GM20431 (cell line): ENCODE results near the gene ABCG1.

Experiments used
- in situ Hi-C: fragments of 300-500 bp; cut with MseI, MboI; formaldehyde crosslinking; loops from one replicate; pipeline ENCODE4 v1.15.0; 2020; ENCODE audit warnings: low sequenced_read_pairs; ENCODE audit not compliant: unreplicated experiment

The ABCG1 gene

DNA sequence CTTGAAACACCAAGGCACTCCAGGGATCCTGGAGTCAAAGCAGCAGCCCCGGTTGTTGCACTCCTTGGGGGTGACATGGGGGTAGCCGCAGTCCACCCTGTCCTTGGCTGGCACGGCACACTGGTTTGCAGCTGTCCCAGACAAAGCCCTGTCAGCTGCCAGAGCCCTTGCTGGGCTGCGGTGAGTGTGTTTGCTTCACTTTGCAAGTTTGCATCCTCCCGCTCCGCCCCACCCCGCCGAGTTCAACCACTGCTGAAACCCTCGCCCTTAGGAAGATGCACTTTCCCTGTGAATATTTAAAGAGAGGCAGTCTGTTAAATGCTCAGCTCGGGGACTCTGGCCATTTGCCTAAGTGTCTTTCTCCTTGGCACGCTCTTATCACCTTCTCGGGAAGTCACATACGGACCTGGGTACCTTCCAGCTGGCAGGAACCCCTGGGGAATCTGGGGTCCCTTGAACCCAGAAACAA lies 94.6 kb downstream of the ABCG1 start:
- in situ Hi-C loops, result no loop called here

DNA sequence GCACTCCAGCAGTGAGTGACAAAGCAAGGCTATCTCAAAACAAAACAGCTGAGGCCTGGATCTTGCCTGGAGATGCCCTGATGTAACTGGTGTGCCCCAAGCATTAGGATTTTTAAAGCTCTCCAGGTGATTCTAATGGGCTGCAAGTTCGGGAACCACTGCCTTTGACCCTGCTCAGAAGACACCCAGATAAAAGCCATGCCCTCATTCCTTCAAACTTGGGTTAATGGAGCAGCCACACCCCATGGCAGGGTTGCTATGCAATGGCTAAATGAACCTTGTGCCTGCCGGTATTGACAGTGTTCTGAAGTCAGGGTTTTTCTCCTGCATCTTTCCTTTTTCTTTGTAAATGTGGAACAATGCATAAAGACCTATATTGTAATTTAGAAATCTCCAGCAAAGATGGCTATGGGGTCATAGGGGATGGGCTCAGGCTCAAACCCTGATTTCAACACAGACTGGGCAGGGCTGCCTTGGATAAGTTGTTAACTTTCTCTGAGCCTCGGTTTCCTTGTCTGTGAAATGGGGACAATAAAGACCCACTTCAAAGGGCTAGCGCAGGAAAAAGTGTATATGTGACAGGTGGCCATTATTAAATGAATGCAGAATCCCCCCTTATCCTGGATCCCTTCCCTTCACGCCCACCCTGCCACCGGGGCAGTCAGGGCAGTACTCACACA lies 95.8 kb downstream of the ABCG1 start:
- in situ Hi-C loops, result no loop called here

DNA sequence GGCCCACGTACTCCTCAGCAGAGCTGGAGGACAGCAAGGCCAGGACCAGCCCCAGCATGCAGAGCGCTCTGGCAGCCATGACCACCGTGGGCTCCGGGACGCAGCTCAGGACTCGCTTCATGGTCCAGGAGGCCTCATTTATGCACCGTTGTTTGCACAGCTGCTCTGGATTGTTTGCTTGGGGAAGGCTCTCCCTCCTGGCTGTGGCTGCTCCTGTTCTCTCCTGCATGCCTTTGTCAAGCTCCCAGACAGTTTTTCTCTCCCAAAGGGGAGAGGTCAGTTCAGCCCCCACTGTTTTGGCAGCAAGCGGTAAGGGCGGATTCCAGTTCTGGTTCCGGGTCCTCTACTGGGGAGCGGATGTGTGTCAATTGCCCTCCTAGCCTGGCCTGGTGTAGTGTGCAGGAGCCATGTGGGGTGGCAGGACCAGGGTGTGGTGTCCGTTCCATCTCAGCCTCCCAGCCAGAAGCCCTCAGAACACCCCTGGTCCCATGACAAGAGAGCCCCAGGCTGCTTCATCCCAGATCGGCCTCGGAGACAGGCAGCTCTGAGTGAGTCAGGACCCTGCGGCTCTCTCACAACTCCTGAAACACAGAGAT lies 96.5 kb downstream of the ABCG1 start, which contains the start of gene TFF3:
TSS of gene TFF3 (minus strand) at position 114 of the 596 bp plus-strand sequence. CDS start at position 79, 35 bp downstream.
- in situ Hi-C loops, result no loop called here

DNA sequence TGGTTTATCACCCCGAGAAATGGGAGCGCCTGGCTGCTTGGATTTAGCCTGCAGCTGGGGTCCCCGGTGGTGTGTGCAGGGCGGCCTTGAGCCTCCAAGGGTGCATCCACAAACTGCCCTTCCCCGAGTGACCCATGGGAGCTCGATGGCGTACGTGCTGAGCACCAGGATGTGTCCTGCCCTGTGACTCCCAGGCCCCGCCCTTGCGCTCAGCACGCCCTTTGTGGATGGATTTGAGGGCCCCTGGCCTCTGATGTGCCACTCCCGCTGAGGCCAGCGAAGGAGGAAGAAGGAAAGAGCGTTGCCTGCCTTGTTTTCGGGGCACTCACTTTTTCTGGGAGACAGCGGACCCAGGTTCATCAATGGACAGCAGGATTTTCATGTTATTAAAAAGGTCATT lies 98.0 kb downstream of the ABCG1 start:
- in situ Hi-C loops, result no loop called here

DNA sequence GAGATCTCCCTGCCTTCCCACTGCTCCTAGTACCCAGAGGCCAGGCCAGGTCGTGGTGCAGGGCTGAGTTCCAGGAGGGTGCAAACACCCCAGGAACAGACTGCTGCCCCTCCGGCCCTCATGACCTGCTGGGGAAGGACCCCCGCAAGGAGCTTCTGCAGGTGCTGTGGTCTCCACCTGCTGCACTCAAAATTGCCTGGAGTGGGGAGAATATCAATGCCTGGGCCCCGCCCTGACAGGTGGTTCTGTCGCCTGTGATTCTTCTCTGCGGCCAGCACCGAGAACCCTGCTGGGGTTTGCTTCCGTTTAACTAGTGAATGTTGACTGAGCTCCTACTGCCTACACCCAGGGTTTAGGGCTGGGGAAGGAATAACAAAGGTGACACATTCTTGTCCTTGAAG lies 98.4 kb downstream of the ABCG1 start:
- in situ Hi-C loops, result no loop called here

GRCh38 chr21:42317826-42318746 lies 99.1 kb downstream of the ABCG1 start:
- in situ Hi-C loops, result no loop called here

GRCh38 chr21:42319376-42319775 lies 100.4 kb downstream of the ABCG1 start:
- in situ Hi-C loops, result no loop called here

DNA sequence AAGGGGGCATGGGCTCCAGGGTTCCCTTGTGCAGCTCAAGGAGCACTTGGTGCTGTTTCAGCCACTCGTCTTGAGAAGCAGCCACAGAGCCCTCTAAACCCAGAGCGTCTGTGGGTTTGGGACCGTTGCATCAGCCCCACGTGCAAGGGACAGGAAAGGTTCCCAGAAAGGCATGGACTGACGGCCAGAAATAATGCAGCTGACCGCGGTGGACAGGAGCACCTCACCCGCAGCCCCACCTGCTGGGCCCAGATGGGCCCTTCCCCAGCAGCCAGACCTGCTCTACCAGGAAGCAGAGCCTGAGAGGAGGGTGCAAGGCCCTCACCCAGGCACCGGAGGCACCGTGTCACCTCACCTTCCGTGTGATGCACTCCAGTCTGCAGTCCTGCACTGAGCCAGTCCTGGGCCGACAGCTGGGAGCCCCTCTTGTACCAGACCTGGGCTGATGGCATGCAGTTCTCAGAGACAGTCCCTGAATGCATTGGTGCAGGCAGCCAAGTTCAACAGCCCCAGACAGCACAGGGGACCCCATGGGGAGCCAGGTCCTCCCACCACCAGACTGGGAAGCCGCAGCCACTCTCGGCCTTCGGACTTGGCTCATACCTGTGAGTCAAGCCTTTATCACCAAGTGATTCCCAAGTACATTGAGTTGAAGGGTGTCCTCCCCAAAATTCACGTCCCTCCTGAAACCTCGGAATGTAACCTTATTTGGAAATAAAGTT lies 101.1 kb downstream of the ABCG1 start:
- in situ Hi-C loops, result no loop called here

- in situ Hi-C loops, result no loop called here
These were observed 101.9 kb downstream of the ABCG1 start for GRCh38 chr21:42320791-42321190.

DNA sequence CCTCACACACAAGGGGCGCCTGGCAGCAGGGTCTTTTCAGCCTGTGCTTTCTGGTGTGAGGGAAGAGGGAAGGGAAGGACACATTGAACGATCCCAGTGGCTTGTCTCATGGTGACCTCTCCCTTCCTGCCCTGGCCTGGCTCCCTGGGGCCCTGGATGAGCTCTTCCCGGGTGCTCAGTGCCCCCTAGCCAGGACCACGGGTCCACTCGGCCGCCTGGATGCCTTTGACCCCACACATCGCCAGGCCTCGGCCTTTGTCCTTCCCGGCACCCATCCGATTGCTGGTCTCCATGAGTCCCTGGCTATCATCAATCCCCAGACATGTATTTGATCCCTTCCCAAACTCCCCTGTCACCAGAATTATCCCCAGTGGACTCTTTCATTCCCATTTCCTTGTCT lies 102.3 kb downstream of the ABCG1 start:
- in situ Hi-C loops, result no loop called here

- in situ Hi-C loops, result no loop called here
These were observed 102.9 kb downstream of the ABCG1 start for GRCh38 chr21:42321845-42322244.

DNA sequence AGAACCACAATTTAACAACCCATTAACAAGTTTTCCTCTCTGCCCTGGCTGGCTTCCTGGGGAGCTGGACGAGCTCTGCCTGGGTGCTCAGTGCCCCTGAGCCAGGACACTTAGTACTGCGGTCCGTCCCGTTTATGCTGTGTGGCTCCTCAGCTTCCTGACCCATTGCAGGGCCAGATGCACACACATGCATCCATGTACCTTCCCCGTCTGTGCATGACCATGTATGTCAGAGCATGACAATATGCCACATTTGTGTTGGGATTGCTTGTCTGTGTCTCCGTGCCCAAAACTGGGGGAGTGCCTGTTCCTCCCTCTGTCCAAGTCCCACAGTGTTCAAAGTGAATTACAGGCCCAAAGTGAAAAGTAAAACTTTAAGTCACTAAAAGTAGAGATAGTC lies 106.0 kb downstream of the ABCG1 start:
- in situ Hi-C loops, result no loop called here

DNA sequence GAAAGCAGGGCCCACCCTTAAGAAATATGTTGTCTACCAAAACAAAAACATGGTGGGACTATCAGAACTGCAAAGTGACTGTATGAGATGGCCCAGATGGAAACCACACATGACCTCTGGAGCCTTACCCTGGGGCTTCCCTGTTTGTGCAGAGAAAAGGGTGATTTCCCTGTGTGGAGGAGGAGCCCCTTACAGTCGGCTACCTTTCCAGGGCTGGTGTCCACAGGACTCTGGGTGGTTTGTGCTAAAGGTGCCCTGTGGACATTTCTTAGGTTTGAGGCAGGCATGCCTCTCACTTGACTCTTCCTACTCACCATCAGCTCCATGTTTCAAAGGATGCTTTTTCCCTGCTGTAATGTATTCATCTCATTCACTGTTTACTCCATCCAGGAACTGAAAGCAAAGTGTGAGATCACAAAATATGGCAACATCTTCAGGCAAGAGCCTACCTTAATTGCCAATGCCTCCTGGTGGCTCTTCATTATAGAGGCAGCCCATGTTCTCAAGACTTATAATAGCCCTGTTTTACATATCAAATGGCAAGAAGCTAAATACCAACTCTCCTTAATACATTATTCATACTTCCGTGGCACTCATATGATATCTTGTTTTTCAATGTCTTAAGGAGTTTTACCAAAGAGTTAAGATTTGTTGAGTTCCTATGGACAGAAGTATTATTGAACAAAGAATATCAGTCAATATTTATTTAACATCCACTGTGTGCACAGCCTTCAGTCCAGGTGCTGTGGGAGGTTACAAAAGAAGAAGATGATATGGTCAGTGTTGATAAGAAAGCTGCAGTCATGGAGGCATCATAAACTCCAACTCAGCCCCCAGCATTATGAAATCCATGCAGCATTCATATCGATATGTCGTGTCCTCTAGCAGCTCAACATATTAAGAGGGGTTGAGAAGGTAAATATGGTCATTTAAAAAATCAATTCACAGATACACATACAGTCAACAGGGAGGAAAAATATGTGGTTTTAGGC lies 111.7 kb downstream of the ABCG1 start:
- in situ Hi-C loops, result no loop called here

GRCh38 chr21:42331660-42332059 lies 112.7 kb downstream of the ABCG1 start:
- in situ Hi-C loops, result no loop called here

- in situ Hi-C loops, result no loop called here
These were observed 113.8 kb downstream of the ABCG1 start for GRCh38 chr21:42332557-42333317.

- in situ Hi-C loops, result no loop called here
These were observed 117.1 kb downstream of the ABCG1 start for GRCh38 chr21:42336054-42336453.

- in situ Hi-C loops, result no loop called here
These were observed 118.3 kb downstream of the ABCG1 start for GRCh38 chr21:42337276-42337675.
